Nephron progenitor cell (in vitro differentiated cells): Measurements from ENCODE around the gene CBX4.
A peak's percentile ranks its signal among the peaks of the same experiment; 100 is the strongest.

ENCODE experiments used
- DNase-seq: peaks from one replicate; pipeline ENCODE4 v3.0.0; 2021
- H3K27ac Mint-ChIP-seq: 2 replicates; pipeline ENCODE4 v1.8.0; 2021; ENCODE audit warnings: mild to moderate bottlenecking, moderate library complexity, mixed read lengths
- H3K27me3 Mint-ChIP-seq: 2 replicates; pipeline ENCODE4 v1.8.0; 2021; ENCODE audit warnings: mild to moderate bottlenecking, low read depth, mixed read lengths; ENCODE audit not compliant: poor library complexity
- H3K36me3 Mint-ChIP-seq: 2 replicates; pipeline ENCODE4 v1.8.0; 2021; ENCODE audit warnings: low read depth, mixed read lengths
- H3K4me1 Mint-ChIP-seq: 2 replicates; pipeline ENCODE4 v1.8.0; 2021; ENCODE audit warnings: mixed read lengths
- H3K4me3 Mint-ChIP-seq: 2 replicates; pipeline ENCODE4 v1.8.0; 2021; ENCODE audit warnings: mild to moderate bottlenecking, moderate library complexity, mixed read lengths
- H3K9me3 Mint-ChIP-seq: 2 replicates; pipeline ENCODE4 v1.8.0; 2021; ENCODE audit warnings: mild to moderate bottlenecking, moderate library complexity, mixed read lengths
- CTCF ChIP-seq: fragments of 200-600 bp; sonication (generic); IDR thresholded peaks from 2 replicates; pipeline ENCODE4 v1.5.0; 2021; ENCODE audit warnings: antibody characterized with exemption

The CBX4 gene

GRCh38 chr17:79819534-79820276 lies 19.5 kb downstream of the CBX4 start:
- Mint-ChIP-seq H3K36me3 (peaks cover 5% of the 10 kb centered on the region), H3K9me3 (peaks cover 5% of the 10 kb centered on the region), H3K4me1 (peaks cover 4% of the 10 kb centered on the region), H3K4me3 (no peak overlapping the region), H3K27ac (no peak overlapping the region), H3K27me3 (peaks cover 91% of the 10 kb centered on the region)
- TF ChIP-seq CTCF = no peak
- no peak for DNase-seq

GRCh38 chr17:79819085-79819484 lies 20.2 kb downstream of the CBX4 start:
- H3K27me3 Mint-ChIP-seq = peaks cover 91% of the 10 kb centered on the region
- H3K4me3 Mint-ChIP-seq = no peak overlapping the region
- H3K27ac Mint-ChIP-seq = no peak overlapping the region
- H3K4me1 Mint-ChIP-seq = peaks cover 10% of the 10 kb centered on the region
- no peaks in the 10 kb centered on the region for H3K9me3 Mint-ChIP-seq
- H3K36me3 Mint-ChIP-seq = no peaks in the 10 kb centered on the region
- no peak for TF ChIP-seq CTCF
- no peak for DNase-seq

- Mint-ChIP-seq H3K9me3 (no peaks in the 10 kb centered on the region), H3K36me3 (no peaks in the 10 kb centered on the region), H3K27me3 (peaks cover 87% of the 10 kb centered on the region), H3K4me1 (peaks cover 10% of the 10 kb centered on the region), H3K4me3 (no peak overlapping the region), H3K27ac (no peak overlapping the region)
- TF ChIP-seq CTCF = no peak
- DNase-seq = no peak
These were observed 21.0 kb downstream of the CBX4 start for GRCh38 chr17:79818026-79818758.

GRCh38 chr17:79815836-79816461 lies 23.3 kb downstream of the CBX4 start:
- DNase-seq = no peak
- H3K9me3 Mint-ChIP-seq = no peaks in the 10 kb centered on the region
- H3K27me3 Mint-ChIP-seq = peaks cover 87% of the 10 kb centered on the region
- no peak for TF ChIP-seq CTCF
- H3K4me3 Mint-ChIP-seq = peak overlapping the region; percentile 77
- H3K4me1 Mint-ChIP-seq = peaks cover 19% of the 10 kb centered on the region
- no peaks in the 10 kb centered on the region for H3K36me3 Mint-ChIP-seq
- no peak overlapping the region for H3K27ac Mint-ChIP-seq

GRCh38 chr17:79814974-79815835 lies 24.0 kb downstream of the CBX4 start:
- H3K27me3 Mint-ChIP-seq = peaks cover 87% of the 10 kb centered on the region
- H3K9me3 Mint-ChIP-seq = no peaks in the 10 kb centered on the region
- no peak overlapping the region for H3K27ac Mint-ChIP-seq
- DNase-seq = peak; percentile 58
- TF ChIP-seq CTCF = no peak
- no peak overlapping the region for H3K4me3 Mint-ChIP-seq
- no peaks in the 10 kb centered on the region for H3K36me3 Mint-ChIP-seq
- H3K4me1 Mint-ChIP-seq = peaks cover 19% of the 10 kb centered on the region
